Osteocyte (in vitro differentiated cells): ENCODE results near the gene SLC14A1. TPM values are rescaled to one million over a fixed set of nuclear protein-coding genes. Genes with fewer than 3 reads are reported as not detected.

Experiments
- DNase-seq: peaks from one replicate; pipeline ENCODE4 v3.0.0; 2021; ENCODE audit warnings: mixed read lengths; ENCODE audit not compliant: unreplicated experiment; ENCODE audit errors: extremely low spot score
- H3K27ac Mint-ChIP-seq: one replicate; pipeline ENCODE4 v1.8.0; 2021; ENCODE audit warnings: mild to moderate bottlenecking, mixed read lengths; ENCODE audit not compliant: unreplicated experiment
- H3K27me3 Mint-ChIP-seq: one replicate; pipeline ENCODE4 v1.8.0; 2021; ENCODE audit warnings: mixed read lengths; ENCODE audit not compliant: unreplicated experiment
- H3K36me3 Mint-ChIP-seq: one replicate; pipeline ENCODE4 v1.8.0; 2021; ENCODE audit warnings: mixed read lengths; ENCODE audit not compliant: unreplicated experiment
- H3K4me1 Mint-ChIP-seq: one replicate; pipeline ENCODE4 v1.8.0; 2021; ENCODE audit warnings: mixed read lengths; ENCODE audit not compliant: unreplicated experiment
- H3K4me3 Mint-ChIP-seq: one replicate; pipeline ENCODE4 v1.8.0; 2021; ENCODE audit warnings: mild to moderate bottlenecking, moderate library complexity, mixed read lengths; ENCODE audit not compliant: unreplicated experiment
- H3K9me3 Mint-ChIP-seq: one replicate; pipeline ENCODE4 v1.8.0; 2021; ENCODE audit warnings: mixed read lengths; ENCODE audit not compliant: unreplicated experiment
- total RNA-seq: library from RNA; stranded (reverse); gene quantifications from 2 replicates; pipeline ENCODE4 v1.2.1, GENCODE V29; 2021
- TF ChIP-seq, protein P1 (sequence below): fragments of 200-600 bp; sonication (generic); IDR thresholded peaks from 2 replicates; pipeline ENCODE4 v1.5.0; 2021; ENCODE audit warnings: antibody characterized with exemption, mild to moderate bottlenecking, moderate library complexity

SLC14A1 gene
- total RNA-seq, 1 donor from 2014 or later, result 0.24 TPM

DNA sequence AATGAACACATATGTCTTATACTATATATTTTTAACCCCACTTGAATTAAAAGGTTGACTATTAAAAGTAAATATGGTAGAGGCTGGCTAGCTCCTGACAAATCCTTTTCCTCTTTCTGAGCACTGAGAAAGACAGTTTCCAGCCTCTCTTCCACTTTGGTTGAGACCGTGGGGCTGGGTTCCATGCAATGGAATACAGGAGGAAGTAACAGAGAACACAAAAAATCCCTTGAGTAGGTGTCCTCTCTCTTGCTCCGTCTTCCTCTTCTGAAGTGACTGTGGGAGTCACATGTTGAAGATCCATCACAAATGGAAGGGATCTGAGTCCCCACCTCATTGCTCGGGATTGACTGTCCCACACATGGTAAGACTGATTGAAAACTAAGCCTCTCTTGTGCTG, 64.9 kb downstream of the SLC14A1 start:
- Mint-ChIP-seq H3K27me3 (no peaks in the 10 kb centered on the region), H3K27ac (no peak overlapping the region), H3K36me3 (no peaks in the 10 kb centered on the region), H3K9me3 (no peaks in the 10 kb centered on the region), H3K4me1 (peaks cover 36% of the 10 kb centered on the region), H3K4me3 (no peak overlapping the region)
- no peak for DNase-seq
- TF ChIP-seq, protein P1, sequence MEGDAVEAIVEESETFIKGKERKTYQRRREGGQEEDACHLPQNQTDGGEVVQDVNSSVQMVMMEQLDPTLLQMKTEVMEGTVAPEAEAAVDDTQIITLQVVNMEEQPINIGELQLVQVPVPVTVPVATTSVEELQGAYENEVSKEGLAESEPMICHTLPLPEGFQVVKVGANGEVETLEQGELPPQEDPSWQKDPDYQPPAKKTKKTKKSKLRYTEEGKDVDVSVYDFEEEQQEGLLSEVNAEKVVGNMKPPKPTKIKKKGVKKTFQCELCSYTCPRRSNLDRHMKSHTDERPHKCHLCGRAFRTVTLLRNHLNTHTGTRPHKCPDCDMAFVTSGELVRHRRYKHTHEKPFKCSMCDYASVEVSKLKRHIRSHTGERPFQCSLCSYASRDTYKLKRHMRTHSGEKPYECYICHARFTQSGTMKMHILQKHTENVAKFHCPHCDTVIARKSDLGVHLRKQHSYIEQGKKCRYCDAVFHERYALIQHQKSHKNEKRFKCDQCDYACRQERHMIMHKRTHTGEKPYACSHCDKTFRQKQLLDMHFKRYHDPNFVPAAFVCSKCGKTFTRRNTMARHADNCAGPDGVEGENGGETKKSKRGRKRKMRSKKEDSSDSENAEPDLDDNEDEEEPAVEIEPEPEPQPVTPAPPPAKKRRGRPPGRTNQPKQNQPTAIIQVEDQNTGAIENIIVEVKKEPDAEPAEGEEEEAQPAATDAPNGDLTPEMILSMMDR, result no peak

- TF ChIP-seq, protein P1, result no peak
- DNase-seq, result no peak
- H3K9me3 Mint-ChIP-seq, result no peaks in the 10 kb centered on the region
- H3K4me3 Mint-ChIP-seq, result no peak overlapping the region
- H3K27me3 Mint-ChIP-seq, result no peaks in the 10 kb centered on the region
- H3K4me1 Mint-ChIP-seq, result peaks cover 29% of the 10 kb centered on the region
- H3K36me3 Mint-ChIP-seq, result peaks cover 1% of the 10 kb centered on the region
- peak overlapping the region; percentile 89 for H3K27ac Mint-ChIP-seq
These were observed 68.7 kb downstream of the SLC14A1 start for GRCh38 chr18:45792506-45793263.

DNA sequence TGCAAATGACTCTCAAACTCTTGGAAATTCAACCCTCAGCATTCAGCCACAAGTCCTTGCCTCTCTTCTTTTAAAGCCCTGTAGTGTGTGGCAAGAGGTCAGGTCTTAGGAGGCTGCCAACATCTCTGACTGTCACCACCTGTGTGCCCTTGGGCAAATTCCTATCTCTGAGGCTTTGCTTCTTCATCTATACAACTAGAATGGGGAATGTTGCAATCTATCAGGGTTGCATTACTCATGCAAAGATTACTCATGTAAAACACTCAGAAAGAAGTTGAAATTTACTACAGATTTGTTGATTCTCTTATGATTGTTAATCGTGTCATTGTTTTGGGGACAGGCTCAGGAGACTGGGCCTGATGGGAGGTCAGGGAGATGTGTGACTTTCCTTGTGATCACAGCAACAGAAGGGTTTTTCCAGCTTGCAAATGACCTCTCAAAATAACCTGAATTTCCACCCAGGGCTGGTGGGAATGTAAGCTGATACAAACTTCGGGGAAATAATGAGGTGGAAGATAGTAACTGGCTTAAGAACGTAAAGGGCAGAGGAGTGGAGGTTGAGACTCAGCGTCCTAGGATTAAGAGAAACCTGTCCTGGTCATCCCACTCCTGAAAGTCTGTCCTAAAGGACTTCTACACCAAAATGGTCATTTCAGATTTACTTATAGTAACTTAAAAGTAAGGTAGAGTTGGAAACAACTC, 69.4 kb downstream of the SLC14A1 start:
- Mint-ChIP-seq H3K27ac (peak overlapping the region; percentile 89), H3K36me3 (peaks cover 1% of the 10 kb centered on the region), H3K9me3 (no peaks in the 10 kb centered on the region), H3K27me3 (no peaks in the 10 kb centered on the region), H3K4me3 (no peak overlapping the region), H3K4me1 (peaks cover 29% of the 10 kb centered on the region)
- no peak for DNase-seq
- TF ChIP-seq, protein P1, result no peak

GRCh38 chr18:45801416-45802004, 77.5 kb downstream of the SLC14A1 start:
- Mint-ChIP-seq H3K36me3 (peaks cover 12% of the 10 kb centered on the region), H3K9me3 (peaks cover 30% of the 10 kb centered on the region), H3K27ac (peak overlapping the region; percentile 86), H3K4me1 (peaks cover 30% of the 10 kb centered on the region), H3K4me3 (no peak overlapping the region), H3K27me3 (no peaks in the 10 kb centered on the region)
- TF ChIP-seq, protein P1, result no peak
- DNase-seq, result no peak

Other genes starting within 250 kb of the SLC14A1 start
- not detected in 2 replicates for gene SLC14A2, start 108.7 kb upstream of the SLC14A1 start, total RNA-seq
- gene SIGLEC15, start 101.5 kb downstream of the SLC14A1 start, total RNA-seq, result 0.13 and 0.37 TPM in 2 replicates
- gene EPG5, start 243.1 kb downstream of the SLC14A1 start, total RNA-seq, result 30.9 and 33.3 TPM in 2 replicates